Stimulated activated effector memory CD8-positive, alpha-beta T cell treated with anti-CD3 and anti-CD28 coated beads, Interleukin-12 subunit alpha, Interleukin-12 subunit beta, amount 100 ng/mL, for 72 hours (primary cell): ENCODE data around the gene ANKRD10.

ENCODE experiments used
- ATAC-seq: fragments of 150-1000 bp; cut with Tn5 transposase; 2 replicates; pipeline ENCODE4 v1.10.0; 2021
- DNase-seq, 2 donors: peaks; one replicate each; pipeline ENCODE4 v3.0.0; 2021 to 2022; ENCODE audit warnings: low spot score in 2 of 2
- H3K27ac Mint-ChIP-seq: one replicate; pipeline ENCODE4 v1.8.0; 2022; ENCODE audit warnings: mild to moderate bottlenecking, mixed read lengths
- H3K36me3 Mint-ChIP-seq: one replicate; pipeline ENCODE4 v1.8.0; 2022; ENCODE audit warnings: mild to moderate bottlenecking, mixed read lengths
- H3K4me1 Mint-ChIP-seq: one replicate; pipeline ENCODE4 v1.8.0; 2022; ENCODE audit warnings: mixed read lengths
- H3K4me3 Mint-ChIP-seq: one replicate; pipeline ENCODE4 v1.8.0; 2022; ENCODE audit warnings: mild to moderate bottlenecking, mixed read lengths
- H3K9me3 Mint-ChIP-seq: one replicate; pipeline ENCODE4 v1.8.0; 2022; ENCODE audit warnings: mixed read lengths

Gene ANKRD10

GRCh38 chr13:110886870-110887596, 27.8 kb downstream of the ANKRD10 start:
- Mint-ChIP-seq H3K9me3 (no peaks in the 10 kb centered on the region), H3K4me3 (no peak overlapping the region), H3K27ac (no peak overlapping the region), H3K4me1 (peaks cover 17% of the 10 kb centered on the region), H3K36me3 (peaks cover 23% of the 10 kb centered on the region)
- DNase-seq (no peak), ATAC-seq (no peak)

DNA sequence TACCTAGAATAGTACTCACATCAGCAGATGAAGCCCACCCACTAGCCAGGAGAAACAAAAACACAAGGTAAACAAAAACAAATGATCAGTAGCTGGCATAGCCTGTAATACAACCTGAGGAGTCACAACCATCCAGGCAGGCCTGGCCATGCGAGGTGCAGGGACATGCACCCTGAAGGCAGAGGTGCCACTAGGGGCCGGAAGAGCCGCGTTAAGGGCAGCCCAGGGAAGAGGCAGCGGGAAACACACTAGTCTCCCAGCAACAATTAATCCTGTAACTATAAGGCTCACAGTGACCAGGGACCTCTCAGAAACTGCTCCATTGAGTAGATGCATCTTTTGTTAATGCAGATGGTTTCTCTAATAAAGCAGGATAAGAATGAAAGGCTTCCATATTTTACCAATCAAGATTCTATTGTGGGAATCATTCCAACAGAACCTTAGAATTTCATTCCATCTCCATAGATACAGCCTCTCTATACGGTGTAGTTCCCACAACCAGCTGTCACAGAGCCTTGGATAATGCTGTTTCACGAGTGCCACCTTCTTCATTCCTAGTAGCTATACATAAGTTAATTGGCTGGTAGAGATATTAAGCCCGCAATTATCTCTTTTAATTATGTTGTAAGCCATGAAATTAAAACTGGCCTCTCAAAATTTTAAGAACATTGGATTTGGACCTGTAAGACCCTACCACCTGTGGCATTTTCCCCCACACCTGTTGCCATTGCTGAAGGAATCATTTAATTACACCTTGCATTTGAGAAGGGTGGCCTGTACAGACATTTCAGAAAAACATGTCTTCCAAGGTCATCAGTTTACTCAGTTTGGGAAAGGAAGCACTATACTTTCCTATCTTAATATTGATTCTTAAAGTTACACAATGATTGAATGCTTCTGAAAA, 28.7 kb downstream of the ANKRD10 start:
- Mint-ChIP-seq H3K4me3 (no peak overlapping the region), H3K27ac (peak overlapping the region; percentile 67), H3K36me3 (peaks cover 15% of the 10 kb centered on the region), H3K9me3 (no peaks in the 10 kb centered on the region), H3K4me1 (peaks cover 17% of the 10 kb centered on the region)
- ATAC-seq (no peak), DNase-seq (no peak)

DNA sequence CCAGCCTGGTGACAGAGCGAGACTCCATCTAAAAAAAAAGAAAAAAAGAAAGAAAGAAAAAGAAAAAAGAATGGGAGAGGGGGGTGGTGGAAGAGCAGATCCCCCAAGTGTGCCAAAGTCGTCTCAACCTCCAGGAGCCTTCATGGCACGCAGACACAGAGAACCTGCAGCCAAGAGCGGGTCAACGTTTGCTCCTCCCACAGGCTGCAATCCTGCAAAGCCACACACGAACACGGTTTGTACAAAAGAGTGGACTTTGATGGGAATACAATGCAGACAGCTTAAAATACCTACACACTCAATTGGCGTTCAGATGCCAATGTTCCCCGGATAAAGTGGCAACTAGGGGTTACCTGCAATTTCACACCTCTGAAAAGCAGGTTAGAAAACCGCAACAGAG, 29.4 kb downstream of the ANKRD10 start:
- no peak overlapping the region for H3K4me3 Mint-ChIP-seq
- H3K9me3 Mint-ChIP-seq = no peaks in the 10 kb centered on the region
- peak overlapping the region; percentile 67 for H3K27ac Mint-ChIP-seq
- no peak for ATAC-seq
- DNase-seq = no peak
- peaks cover 17% of the 10 kb centered on the region for H3K4me1 Mint-ChIP-seq
- H3K36me3 Mint-ChIP-seq = peaks cover 8% of the 10 kb centered on the region

GRCh38 chr13:110884517-110884916, 30.4 kb downstream of the ANKRD10 start:
- H3K27ac Mint-ChIP-seq = peak overlapping the region; percentile 67
- H3K9me3 Mint-ChIP-seq = no peaks in the 10 kb centered on the region
- DNase-seq (no peak), ATAC-seq (no peak)
- no peak overlapping the region for H3K4me3 Mint-ChIP-seq
- H3K36me3 Mint-ChIP-seq = peaks cover 13% of the 10 kb centered on the region
- H3K4me1 Mint-ChIP-seq = peaks cover 17% of the 10 kb centered on the region

GRCh38 chr13:110883542-110883941, 31.3 kb downstream of the ANKRD10 start:
- H3K4me1 Mint-ChIP-seq = peaks cover 17% of the 10 kb centered on the region
- H3K4me3 Mint-ChIP-seq = no peak overlapping the region
- no peak for DNase-seq
- no peak for ATAC-seq
- H3K9me3 Mint-ChIP-seq = no peaks in the 10 kb centered on the region
- no peak overlapping the region for H3K27ac Mint-ChIP-seq
- peaks cover 14% of the 10 kb centered on the region for H3K36me3 Mint-ChIP-seq

DNA sequence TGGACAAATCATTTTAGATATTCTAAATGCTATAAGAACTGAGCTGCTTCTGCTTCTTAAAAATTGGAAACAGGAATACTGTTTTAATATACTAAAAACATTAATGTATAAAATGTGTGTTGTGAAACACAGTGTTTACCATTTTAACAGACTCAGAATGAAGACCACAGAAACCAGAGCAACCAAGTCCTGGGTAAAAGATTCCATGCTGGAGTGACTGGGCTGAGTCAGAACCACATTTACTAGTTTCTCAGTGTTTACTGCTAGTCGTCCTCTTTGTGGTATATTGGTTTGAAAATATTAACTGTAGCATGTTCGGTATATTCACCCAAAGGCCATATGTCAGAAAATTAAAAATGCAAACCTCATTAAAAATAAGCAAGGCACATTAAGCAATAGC, 31.9 kb downstream of the ANKRD10 start:
- no peak overlapping the region for H3K27ac Mint-ChIP-seq
- ATAC-seq (peak; percentile 89), DNase-seq (no peak)
- no peaks in the 10 kb centered on the region for H3K9me3 Mint-ChIP-seq
- peaks cover 17% of the 10 kb centered on the region for H3K4me1 Mint-ChIP-seq
- peaks cover 14% of the 10 kb centered on the region for H3K36me3 Mint-ChIP-seq
- no peak overlapping the region for H3K4me3 Mint-ChIP-seq

DNA sequence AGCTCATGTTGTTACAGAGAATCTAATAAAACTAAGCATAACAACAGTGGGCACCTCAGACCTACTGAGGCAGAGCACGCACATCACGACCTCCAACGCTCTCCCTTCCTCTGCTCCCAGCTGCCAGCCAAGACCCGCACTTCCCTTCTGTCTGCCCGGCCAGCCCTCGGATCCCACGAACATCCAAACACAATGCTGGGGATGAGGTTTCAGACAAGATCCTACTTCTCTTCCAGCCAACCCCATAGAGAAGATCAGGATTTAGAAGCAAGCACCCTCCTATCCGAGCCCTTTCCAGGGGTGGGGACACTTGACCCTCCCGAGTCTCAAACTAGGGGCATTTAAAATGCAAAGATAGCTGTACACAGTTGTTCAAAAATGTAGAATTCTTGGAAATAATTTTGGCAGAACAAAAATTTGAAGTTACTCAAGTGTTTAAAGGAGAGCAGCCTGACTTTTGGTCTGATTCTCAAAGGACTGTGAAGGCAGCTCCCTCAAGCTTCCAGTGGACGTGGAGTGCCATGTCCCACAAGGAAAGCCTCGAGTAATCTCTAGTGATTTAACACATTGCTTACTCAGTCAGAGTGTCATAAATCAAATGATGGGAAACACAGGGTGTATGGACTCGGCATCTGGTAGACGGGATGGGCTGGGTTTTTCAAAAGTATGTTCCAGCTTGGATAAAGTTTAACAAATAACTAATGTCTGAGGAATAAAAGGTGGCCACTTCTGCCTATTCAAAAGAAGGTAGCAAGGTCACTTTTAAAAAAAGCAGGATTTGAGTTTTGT, 32.8 kb downstream of the ANKRD10 start:
- no peak overlapping the region for H3K4me3 Mint-ChIP-seq
- no peak for ATAC-seq
- DNase-seq = no peak
- H3K9me3 Mint-ChIP-seq = no peaks in the 10 kb centered on the region
- H3K27ac Mint-ChIP-seq = no peak overlapping the region
- peaks cover 14% of the 10 kb centered on the region for H3K36me3 Mint-ChIP-seq
- H3K4me1 Mint-ChIP-seq = peaks cover 17% of the 10 kb centered on the region

GRCh38 chr13:110880627-110881026, 34.2 kb downstream of the ANKRD10 start:
- peaks cover 13% of the 10 kb centered on the region for H3K36me3 Mint-ChIP-seq
- DNase-seq = no peak
- H3K4me1 Mint-ChIP-seq = peaks cover 11% of the 10 kb centered on the region
- H3K4me3 Mint-ChIP-seq = no peak overlapping the region
- no peak for ATAC-seq
- H3K9me3 Mint-ChIP-seq = no peaks in the 10 kb centered on the region
- no peak overlapping the region for H3K27ac Mint-ChIP-seq

- Mint-ChIP-seq H3K4me1 (no peaks in the 10 kb centered on the region), H3K36me3 (peaks cover 11% of the 10 kb centered on the region), H3K4me3 (no peak overlapping the region), H3K27ac (no peak overlapping the region), H3K9me3 (no peaks in the 10 kb centered on the region)
- no peak for DNase-seq
- no peak for ATAC-seq
These were observed 35.4 kb downstream of the ANKRD10 start for GRCh38 chr13:110879482-110879881.

DNA sequence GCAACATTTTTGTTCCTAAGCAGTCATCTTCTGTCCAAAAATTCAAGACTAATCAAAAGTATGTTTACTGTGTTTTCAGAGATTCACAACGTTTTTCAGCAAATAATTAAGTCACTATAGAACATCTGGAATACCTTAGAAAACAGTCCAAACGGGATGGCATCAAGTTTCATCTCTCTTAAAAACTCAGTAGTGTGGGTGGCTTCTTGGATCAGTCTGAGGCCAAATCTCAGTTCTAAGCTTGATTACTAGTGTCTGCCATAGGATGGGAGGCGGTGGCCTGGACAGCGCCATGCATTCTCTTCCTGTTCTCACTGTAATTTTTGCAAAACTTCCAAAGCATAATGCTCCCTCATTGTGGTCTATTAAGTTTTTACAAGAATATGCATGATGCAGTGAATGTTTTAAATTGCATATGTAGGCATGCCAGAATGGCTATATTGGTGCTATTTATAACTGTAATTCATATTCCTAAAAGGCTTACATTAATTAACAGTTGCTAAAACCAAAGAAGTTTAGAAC, 37.1 kb downstream of the ANKRD10 start:
- Mint-ChIP-seq H3K4me1 (no peaks in the 10 kb centered on the region), H3K9me3 (no peaks in the 10 kb centered on the region), H3K36me3 (peaks cover 11% of the 10 kb centered on the region), H3K27ac (no peak overlapping the region), H3K4me3 (no peak overlapping the region)
- no peak for DNase-seq
- no peak for ATAC-seq

GRCh38 chr13:110876609-110877008, 38.3 kb downstream of the ANKRD10 start:
- H3K36me3 Mint-ChIP-seq = peaks cover 11% of the 10 kb centered on the region
- H3K9me3 Mint-ChIP-seq = no peaks in the 10 kb centered on the region
- ATAC-seq (no peak), DNase-seq (no peak)
- no peaks in the 10 kb centered on the region for H3K4me1 Mint-ChIP-seq
- H3K4me3 Mint-ChIP-seq = no peak overlapping the region
- no peak overlapping the region for H3K27ac Mint-ChIP-seq

GRCh38 chr13:110875241-110875640, 39.6 kb downstream of the ANKRD10 start:
- ATAC-seq (no peak), DNase-seq (no peak)
- Mint-ChIP-seq H3K27ac (peak overlapping the region; percentile 57), H3K4me1 (peaks cover 11% of the 10 kb centered on the region), H3K9me3 (no peaks in the 10 kb centered on the region), H3K36me3 (peaks cover 11% of the 10 kb centered on the region), H3K4me3 (no peak overlapping the region)

GRCh38 chr13:110874508-110874960, 40.3 kb downstream of the ANKRD10 start:
- ATAC-seq (peak; percentile 58), DNase-seq (no peak)
- Mint-ChIP-seq H3K4me3 (no peak overlapping the region), H3K9me3 (no peaks in the 10 kb centered on the region), H3K4me1 (peaks cover 18% of the 10 kb centered on the region), H3K27ac (peak overlapping the region; percentile 57), H3K36me3 (peaks cover 6% of the 10 kb centered on the region)

GRCh38 chr13:110873639-110874507, 41.0 kb downstream of the ANKRD10 start:
- Mint-ChIP-seq H3K4me1 (peaks cover 22% of the 10 kb centered on the region), H3K9me3 (no peaks in the 10 kb centered on the region), H3K36me3 (peaks cover 5% of the 10 kb centered on the region), H3K4me3 (no peak overlapping the region), H3K27ac (no peak overlapping the region)
- DNase-seq (no peak), ATAC-seq (no peak)
